NCI-H1417 (cell line): Measurements from ENCODE around the gene LGI4.
A peak's percentile ranks its signal among the peaks of the same experiment; 100 is the strongest.
"Not testable (repeated sequence)": the region's sequence is repeated elsewhere in the genome, so short reads cannot be mapped to it uniquely, and the experiment has no call there.

ENCODE experiments used
- DNase-seq, 3 experiments: peaks; one replicate each; lab custom pipeline; 2025; lab: John Stamatoyannopoulos, UW

The LGI4 gene

GRCh38 chr19:35160629-35161433, 26.0 kb upstream of the LGI4 start:
- no peak for DNase-seq

- no peak for DNase-seq
Measured at GRCh38 chr19:35159606-35160005, 24.7 kb upstream of the LGI4 start.

- DNase-seq, result no peak
Measured at GRCh38 chr19:35157431-35157830, 22.6 kb upstream of the LGI4 start.

DNA sequence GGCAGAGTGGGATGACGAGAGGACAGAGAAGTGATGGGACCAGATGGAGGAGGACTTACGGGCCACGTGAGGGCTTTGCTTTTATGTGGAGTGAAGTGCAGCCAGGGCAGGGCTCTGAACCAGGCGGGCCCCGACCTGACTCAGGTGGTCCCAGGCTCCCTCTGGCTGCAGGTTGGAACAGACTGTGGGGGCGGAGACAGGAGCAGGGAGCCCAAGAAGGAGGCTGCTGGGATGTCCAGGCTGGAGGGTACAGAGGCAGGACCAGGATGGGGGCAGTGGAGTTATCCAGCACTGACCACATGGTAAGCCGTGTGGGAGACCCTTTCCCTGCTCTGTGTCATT, 21.8 kb upstream of the LGI4 start:
- DNase-seq, result no peak

DNA sequence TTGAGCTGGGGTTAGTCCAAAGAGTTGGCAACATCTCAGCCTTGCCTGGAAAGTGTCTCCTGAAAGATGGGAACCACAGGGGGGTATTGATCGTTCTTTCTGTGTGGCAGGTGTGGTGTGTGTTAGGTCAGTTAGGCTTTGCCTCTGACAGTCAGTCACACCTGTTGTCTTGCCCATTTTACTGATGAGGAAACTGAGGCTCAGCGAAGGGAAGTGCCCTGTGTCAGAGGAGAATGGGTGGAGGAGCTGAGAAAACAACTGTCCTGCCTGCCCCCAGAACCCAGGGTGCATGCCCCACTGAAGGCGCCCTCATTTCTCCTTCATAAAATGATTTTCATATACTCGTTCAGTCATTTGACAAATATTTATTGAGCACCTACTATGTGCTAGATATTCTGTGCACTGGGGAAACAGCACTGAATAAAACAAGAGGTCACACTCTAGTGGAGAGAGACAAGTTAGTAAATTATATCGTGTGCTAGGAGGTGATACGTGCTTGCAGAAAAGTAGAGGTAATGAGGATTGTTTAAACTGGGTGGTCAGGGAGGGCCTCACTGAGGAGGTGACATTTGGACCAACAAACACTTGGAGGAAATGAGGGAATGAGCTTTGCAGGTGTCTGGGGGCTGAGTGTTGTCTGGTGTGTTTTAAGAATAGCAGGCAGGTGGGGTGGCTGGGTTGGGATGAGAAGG, 21.3 kb upstream of the LGI4 start:
- DNase-seq, result no peak

- no peak for DNase-seq
Measured at GRCh38 chr19:35155441-35155840, 20.6 kb upstream of the LGI4 start.

- DNase-seq, result peak in 2 of 3 experiments; percentile 14 to 18
Measured at GRCh38 chr19:35154525-35155406, 19.9 kb upstream of the LGI4 start, which contains the start of gene FXYD5. Gene FXYD5, plus strand, starts transcription at chr19:35154735. Its CDS starts 816 bp downstream, at chr19:35155551.

DNA sequence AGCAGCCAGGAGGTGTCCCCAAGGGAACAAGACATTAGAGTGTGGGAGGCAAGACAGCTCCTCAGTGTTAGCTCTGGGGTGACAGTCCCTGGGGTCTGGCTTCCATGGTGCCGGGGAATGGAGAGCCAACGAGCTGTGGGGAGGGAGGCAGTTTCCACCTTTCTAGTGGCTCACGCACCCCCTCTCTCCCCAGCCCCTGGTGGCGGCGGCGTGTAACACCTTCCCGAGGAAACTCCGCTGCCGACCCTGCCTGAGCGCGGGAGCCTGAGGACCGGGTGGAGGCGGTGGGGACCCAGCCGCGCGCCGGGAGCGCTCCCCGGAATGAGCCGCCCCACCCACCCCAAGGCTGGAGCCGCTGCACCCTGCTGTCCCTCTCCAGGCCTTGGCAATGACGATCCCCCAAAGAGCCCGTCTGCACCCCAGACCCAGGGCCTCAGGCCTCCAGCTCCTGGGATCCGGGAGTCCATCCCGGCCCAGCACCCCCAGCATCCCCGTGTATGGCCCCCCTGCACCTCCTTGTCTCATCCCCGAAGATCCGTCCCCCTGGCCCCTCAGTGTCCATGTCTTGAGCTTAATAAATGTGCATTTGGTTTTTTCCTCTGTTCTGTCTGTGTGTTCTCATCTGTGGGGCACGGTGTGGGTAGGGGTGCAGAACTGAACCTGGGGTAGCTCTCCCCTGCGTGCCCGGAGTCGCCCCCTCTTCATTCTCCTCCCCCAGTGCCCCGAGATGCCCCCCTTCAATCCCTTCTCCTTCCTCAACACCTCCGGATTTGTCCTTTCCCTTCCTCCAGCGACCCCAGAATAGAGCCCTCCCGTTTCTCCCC, 19.1 kb upstream of the LGI4 start:
- DNase-seq, result peak in 2 of 3 experiments; percentile 19 to 30

- DNase-seq, result not testable (repeated sequence)
Measured at GRCh38 chr19:35153129-35153522, 18.3 kb upstream of the LGI4 start.

DNA sequence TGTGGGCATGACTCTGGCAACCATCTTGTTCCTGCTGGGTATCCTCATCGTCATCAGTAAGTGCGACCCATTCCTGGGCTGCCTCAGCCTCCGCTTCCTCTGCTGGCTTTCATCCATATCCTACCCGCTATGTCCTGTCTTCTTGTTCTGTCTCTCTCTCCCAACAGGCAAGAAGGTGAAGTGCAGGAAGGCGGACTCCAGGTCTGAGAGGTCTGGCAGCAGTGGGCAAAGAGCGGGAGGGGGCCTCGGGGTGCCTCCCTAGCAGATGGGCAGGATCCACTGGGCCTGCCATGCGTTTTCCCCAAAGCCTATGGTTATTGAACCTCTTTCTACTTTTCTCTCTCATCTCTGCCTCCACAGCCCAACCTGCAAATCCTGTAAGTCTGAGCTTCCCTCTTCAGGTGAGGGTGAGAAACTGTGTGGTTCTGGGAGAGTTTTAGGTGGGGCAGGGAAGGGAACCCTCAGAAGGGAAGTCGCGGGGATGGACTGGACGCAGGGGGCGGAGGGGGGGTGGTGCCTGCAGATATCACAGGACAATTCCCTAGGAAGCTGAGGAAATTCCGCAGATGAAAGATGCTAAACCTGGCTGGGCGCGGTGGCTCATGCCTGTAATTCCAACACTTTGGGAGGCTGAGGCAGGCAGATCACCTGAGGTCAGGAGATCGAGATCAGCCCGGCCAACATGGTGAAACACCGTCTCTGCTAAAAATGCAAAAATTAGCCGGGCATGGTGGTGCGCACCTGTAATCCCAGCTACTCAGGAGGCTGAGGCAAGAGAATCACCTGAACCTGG, 16.6 kb upstream of the LGI4 start:
- DNase-seq, result peak in 1 of 3 experiments; percentile 1

DNA sequence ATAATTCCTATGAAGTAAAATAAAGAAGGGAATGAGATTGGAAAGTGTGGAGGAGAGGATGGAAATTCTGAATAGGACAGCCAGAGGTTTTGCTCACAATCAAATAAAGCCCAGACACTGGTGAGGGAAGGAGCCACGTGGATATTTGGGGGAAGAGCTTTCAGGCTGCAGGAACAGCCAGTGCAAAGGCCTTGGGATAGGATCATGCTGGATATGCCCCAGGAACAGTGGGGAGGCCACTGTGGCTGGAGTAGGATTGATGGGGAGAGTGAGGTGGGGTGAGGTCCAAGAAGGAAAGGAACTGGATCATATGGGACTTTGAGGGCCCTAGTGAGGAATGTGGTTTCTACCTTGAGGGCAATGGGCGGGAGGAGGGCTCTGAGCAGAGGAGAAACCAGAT, 15.6 kb upstream of the LGI4 start:
- DNase-seq, result no peak

- DNase-seq, result no peak
Measured at GRCh38 chr19:35149463-35149862, 14.6 kb upstream of the LGI4 start.

DNA sequence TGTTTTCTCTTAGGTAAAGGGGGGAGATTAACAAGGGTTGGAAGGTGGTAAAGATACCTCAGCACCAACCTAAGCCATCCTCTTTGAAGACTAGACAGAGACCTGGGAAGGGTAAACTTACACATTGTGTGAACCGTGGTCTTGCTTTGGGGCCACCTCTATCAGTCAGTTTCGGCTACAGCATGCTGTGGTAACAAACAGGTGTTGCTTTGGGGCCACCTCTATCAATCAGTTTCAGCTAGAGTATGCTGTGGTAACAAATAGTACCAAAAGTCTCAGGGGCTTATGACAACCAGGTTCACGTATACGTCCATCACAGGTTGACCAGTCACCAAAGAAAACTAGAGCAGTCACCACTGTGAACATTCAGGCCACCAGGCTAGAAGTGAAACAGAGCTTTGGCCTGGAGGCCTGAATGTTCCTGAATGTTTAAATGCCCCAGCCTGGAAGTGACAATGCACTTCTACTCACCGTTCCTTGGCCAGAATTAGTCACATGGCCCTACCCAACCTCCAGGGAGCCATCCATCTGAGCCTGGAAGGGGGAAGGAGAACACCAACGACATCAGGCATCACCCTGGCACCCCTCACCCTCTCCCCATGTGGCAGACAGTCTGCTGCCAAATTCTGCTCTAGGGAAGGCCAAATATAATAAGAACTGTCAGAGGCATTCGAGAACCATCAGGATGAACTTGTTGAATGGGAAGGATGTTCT, 12.0 kb upstream of the LGI4 start:
- no peak for DNase-seq

GRCh38 chr19:35144600-35145436, 10.0 kb upstream of the LGI4 start:
- peak in 2 of 3 experiments; percentile 25 to 57 for DNase-seq

DNA sequence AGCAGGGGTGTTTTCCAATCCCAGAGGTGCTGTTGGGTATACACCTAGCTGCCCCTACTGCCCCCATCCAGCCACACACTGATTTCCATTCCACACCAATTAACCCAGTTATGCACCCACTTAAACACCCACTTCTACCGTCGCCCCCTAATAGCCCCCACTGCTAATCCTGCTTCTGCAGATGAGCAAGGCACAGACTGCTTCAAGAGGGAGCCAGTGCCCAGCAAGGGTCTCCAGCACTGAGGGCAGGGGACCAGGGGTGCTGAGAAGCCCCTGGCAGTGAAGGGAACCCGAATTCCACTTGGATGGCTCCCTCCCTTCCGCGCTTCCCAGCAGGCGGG, 9.4 kb upstream of the LGI4 start:
- DNase-seq, result no peak

- no peak for DNase-seq
Measured at GRCh38 chr19:35143818-35144217, 9.0 kb upstream of the LGI4 start.

- DNase-seq, result peak in 2 of 3 experiments; percentile 8 to 45
Measured at GRCh38 chr19:35143231-35143715, 8.4 kb upstream of the LGI4 start, which contains the start of gene FXYD7. Gene FXYD7, plus strand, starts transcription at chr19:35143255. Its CDS starts 79 bp downstream, at chr19:35143334.

DNA sequence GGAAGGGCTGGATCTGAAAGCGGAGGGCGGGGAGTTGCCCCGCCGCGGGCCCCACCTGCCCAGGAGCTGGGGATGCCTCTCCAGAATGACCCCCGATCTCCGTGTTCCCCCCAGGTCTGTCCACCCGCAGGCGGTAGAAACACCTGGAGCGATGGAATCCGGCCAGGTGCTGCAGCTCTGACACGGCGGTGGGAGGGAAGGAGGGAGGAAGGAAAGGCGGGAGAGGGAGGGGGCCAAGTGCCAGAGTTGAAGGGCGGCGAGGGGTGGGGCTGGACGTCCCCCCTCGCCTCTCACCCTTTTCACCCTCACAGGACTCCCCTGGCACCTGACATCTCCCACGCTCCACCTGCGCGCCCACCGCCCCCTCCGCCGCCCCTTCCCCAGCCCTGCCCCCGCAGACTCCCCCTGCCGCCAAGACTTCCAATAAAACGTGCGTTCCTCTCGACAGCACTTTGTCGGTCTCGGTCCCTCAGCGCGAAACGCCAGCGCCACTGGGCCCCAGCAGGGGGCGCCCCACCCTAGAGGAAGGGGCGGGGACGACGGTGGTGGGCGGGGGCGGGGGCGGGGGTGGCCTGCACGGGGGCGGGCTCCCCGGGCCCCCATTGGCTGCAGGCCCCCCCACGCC, 7.9 kb upstream of the LGI4 start:
- peak in 2 of 3 experiments; percentile 43 to 50 for DNase-seq
